Lung (tissue), 12 donors: ENCODE measurements around the gene STIM2. TPM values are rescaled to one million over a fixed set of nuclear protein-coding genes. Genes with fewer than 3 reads are reported as not detected.

ENCODE experiments used
- ATAC-seq: fragments of 200-7000 bp; cut with Tn5 transposase; one replicate; pipeline ENCODE4 v1.9.1; 2020; ENCODE audit warnings: moderate number of reproducible peaks; ENCODE audit not compliant: insufficient read depth, low FRiP score
- DNase-seq, 3 donors: peaks; one replicate each; pipeline ENCODE4 v3.0.0-alpha.2; 2013 to 2017
- H3K27ac ChIP-seq, 2 donors: one replicate each; pipeline ENCODE4 v1.5.1; 2013; ENCODE audit warnings: mild to moderate bottlenecking in 2 of 2, moderate library complexity in 2 of 2, control low read depth in 1 of 2, inconsistent platforms in 1 of 2, low read depth in 1 of 2, low read length in 1 of 2
- H3K27me3 ChIP-seq, 3 donors: one replicate each; pipeline ENCODE4 v1.5.1; 2013; ENCODE audit warnings: low read length in 2 of 3; ENCODE audit not compliant: control insufficient read depth in 3 of 3, insufficient read depth in 3 of 3
- H3K36me3 ChIP-seq, 4 donors: one replicate each; pipeline ENCODE4 v1.5.1; 2013; ENCODE audit warnings: low read length in 4 of 4, mild to moderate bottlenecking in 1 of 4, moderate library complexity in 1 of 4; ENCODE audit not compliant: control insufficient read depth in 4 of 4, insufficient read depth in 4 of 4
- H3K4me1 ChIP-seq, 5 donors: one replicate each; pipeline ENCODE4 v1.5.1; 2013; ENCODE audit warnings: low read length in 5 of 5, mild to moderate bottlenecking in 2 of 5, moderate library complexity in 1 of 5; ENCODE audit not compliant: control insufficient read depth in 5 of 5, insufficient read depth in 5 of 5
- H3K4me3 ChIP-seq: one replicate; pipeline ENCODE4 v1.5.1; 2013; ENCODE audit warnings: mild to moderate bottlenecking, control low read depth, moderate library complexity
- H3K9ac ChIP-seq, 2 donors: one replicate each; pipeline ENCODE4 v1.5.1; 2013; ENCODE audit warnings: low read length in 2 of 2, control low read depth in 1 of 2; ENCODE audit not compliant: insufficient read depth in 1 of 2
- H3K9me3 ChIP-seq, 4 donors: one replicate each; pipeline ENCODE4 v1.5.1; 2013; ENCODE audit warnings: low read length in 3 of 4, mild to moderate bottlenecking in 1 of 4, moderate library complexity in 1 of 4; ENCODE audit not compliant: control insufficient read depth in 4 of 4, insufficient read depth in 3 of 4
- WGBS, 2 donors: extraction: QIAGEN DNeasy Blood & Tissue Kit; methylation state at CpG; one replicate each; pipeline ENCODE4 v1.1.7; 2013; 5-methylcytosine and 5-hydroxymethylcytosine counted together
- polyA plus RNA-seq, 2 donors: library from polyadenylated mRNA; stranded (reverse); fragments of 200-250 nt; gene quantifications; one replicate each; pipeline ENCODE4 v1.2.1, GENCODE V29; 2013
- total RNA-seq, 2 donors: library from RNA; depleted of rRNA in 1 of 2; stranded (reverse); fragments of >200 nt in 1 of 2; gene quantifications; one replicate each; pipeline ENCODE4 v1.2.1, GENCODE V29; 2014 to 2021
- TF ChIP-seq, protein P1 (sequence below): IDR thresholded peaks from 2 replicates; pipeline ENCODE4 v1.5.1; 2012; ENCODE audit warnings: mild to moderate bottlenecking; ENCODE audit errors: control extremely low read depth, extremely low read depth
- donor health status: control.
- donor health status: control.
- donor health status: Bipolar disorder and iron deficiency.
- donor health status: healthy.
- donor health status: DM: yes; HTN: yes; CAD: no.

The STIM2 gene
- total and polyA plus RNA-seq, 4 donors, result 12.7 to 35.5 (median 25.9) TPM

DNA sequence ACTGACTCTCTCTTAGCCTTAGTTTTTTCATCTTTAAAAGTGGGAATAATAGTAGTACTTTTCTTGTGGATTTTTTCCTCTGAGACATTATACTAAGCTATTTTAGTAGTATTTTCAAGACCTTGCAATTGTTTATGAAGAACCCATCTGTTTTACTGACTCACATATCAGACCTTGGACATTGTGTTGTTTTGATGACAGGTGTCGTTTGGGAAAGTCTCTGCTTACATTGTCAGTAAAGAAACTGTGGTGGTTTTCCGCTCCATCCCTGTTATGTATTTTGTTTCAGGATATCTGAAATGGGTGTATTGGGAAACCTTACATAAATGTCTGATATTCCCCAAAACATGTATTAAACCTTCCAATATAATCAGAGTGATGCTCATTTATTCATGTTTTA lies 92.2 kb downstream of the STIM2 start:
- H3K27ac ChIP-seq, result no peak overlapping the region
- no peaks in the 10 kb centered on the region for H3K36me3 ChIP-seq
- no peaks in the 10 kb centered on the region for H3K9me3 ChIP-seq
- no peak overlapping the region for H3K9ac ChIP-seq
- H3K4me3 ChIP-seq, result no peak overlapping the region
- ATAC-seq (no peak), DNase-seq (no peak)
- no peaks in the 10 kb centered on the region for H3K27me3 ChIP-seq
- TF ChIP-seq, protein P1, sequence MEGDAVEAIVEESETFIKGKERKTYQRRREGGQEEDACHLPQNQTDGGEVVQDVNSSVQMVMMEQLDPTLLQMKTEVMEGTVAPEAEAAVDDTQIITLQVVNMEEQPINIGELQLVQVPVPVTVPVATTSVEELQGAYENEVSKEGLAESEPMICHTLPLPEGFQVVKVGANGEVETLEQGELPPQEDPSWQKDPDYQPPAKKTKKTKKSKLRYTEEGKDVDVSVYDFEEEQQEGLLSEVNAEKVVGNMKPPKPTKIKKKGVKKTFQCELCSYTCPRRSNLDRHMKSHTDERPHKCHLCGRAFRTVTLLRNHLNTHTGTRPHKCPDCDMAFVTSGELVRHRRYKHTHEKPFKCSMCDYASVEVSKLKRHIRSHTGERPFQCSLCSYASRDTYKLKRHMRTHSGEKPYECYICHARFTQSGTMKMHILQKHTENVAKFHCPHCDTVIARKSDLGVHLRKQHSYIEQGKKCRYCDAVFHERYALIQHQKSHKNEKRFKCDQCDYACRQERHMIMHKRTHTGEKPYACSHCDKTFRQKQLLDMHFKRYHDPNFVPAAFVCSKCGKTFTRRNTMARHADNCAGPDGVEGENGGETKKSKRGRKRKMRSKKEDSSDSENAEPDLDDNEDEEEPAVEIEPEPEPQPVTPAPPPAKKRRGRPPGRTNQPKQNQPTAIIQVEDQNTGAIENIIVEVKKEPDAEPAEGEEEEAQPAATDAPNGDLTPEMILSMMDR, result no peak
- peaks cover 0 to 4% (median 0%) of the 10 kb centered on the region in 5 donors for H3K4me1 ChIP-seq
- WGBS, 2 donors, result 81 to 95% methylated on average over 2 of the region's 2 CpGs

DNA sequence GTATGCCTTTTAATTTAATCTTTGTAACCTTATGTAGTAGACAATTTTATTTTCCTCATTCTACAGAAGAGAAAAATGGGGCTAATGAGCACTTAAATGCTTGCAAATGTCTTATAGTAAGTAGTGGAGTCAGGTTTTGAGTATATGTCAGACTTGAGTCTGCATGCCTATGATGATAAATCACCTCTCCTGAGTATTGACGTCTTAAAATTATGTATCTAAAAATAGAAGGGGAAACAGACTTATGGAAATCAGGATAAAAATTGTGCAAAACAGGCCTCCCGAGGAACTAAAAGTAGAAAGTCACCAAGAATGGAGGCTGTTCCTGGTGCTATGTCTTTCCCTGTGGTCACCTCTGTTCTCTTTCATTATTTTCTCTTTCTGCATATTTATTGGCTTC lies 92.7 kb downstream of the STIM2 start:
- TF ChIP-seq, protein P1, result no peak
- DNase-seq (no peak), ATAC-seq (no peak)
- Histone ChIP-seq H3K27ac (no peak overlapping the region), H3K9me3 (no peaks in the 10 kb centered on the region), H3K4me1 (peaks cover 0 to 4% (median 0%) of the 10 kb centered on the region in 5 donors), H3K27me3 (no peaks in the 10 kb centered on the region), H3K9ac (no peak overlapping the region), H3K4me3 (no peak overlapping the region), H3K36me3 (no peaks in the 10 kb centered on the region)
- 66 to 69% methylated on average over 2 of the region's 2 CpGs for WGBS, 2 donors

DNA sequence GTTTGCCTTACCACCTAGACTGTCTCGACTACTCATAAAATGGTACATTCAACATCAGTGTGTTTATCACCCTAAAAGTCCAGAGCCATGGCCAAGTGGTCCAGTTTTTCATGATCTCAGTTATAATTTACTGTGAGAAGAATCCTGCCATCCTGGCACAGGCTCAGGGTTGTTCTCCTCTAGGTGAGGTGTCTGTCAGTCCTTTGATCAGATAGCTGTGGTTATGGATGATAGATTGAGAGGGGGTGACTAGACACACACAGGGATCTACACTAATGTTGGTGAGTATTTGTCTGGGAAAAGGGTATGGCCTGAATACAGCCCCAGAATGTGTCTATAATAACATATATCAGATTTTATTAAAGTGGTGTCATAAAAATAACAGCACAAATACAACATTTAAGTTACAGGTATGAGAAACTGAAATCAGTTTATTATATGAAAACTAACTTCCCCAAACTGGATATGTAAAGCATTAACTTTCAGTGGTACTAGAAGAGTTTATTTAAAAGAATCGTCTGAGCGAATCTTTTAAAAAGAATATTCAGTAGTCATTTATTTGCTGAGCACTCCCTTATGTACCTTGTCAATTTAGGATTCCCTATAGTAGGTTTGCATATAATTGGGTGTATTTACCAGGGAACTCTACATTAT lies 93.3 kb downstream of the STIM2 start:
- TF ChIP-seq, protein P1, result no peak
- DNase-seq (no peak), ATAC-seq (no peak)
- Histone ChIP-seq H3K9ac (no peak overlapping the region), H3K27me3 (no peaks in the 10 kb centered on the region), H3K36me3 (no peaks in the 10 kb centered on the region), H3K4me1 (peaks cover 0 to 4% (median 0%) of the 10 kb centered on the region in 5 donors), H3K4me3 (no peak overlapping the region), H3K27ac (no peak overlapping the region), H3K9me3 (no peaks in the 10 kb centered on the region)
- 86% methylated on average over 3 of the region's 3 CpGs for WGBS, 2 donors

DNA sequence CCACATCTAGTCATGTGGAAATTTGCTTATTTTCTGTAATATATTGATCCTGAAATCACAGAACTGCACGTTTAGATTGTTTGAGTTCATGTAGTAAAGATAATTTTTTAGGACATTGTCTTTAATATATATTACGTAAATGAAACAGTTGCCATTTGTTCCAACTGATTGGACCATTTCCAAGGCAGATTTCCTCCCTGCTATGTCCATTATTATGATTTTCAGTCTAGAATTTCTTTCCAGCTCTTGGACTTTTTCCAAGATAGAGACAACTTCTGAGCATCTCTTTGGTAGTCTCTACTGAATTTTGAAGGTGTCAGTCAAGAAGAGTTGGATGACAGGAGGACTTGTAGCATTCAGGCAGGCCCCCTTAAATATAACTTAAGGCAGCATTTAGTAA lies 94.6 kb downstream of the STIM2 start:
- TF ChIP-seq, protein P1, result no peak
- Histone ChIP-seq H3K9me3 (no peaks in the 10 kb centered on the region), H3K9ac (no peak overlapping the region), H3K4me1 (peaks cover 0 to 10% (median 0%) of the 10 kb centered on the region in 5 donors), H3K27me3 (no peaks in the 10 kb centered on the region), H3K27ac (no peak overlapping the region), H3K4me3 (no peak overlapping the region), H3K36me3 (no peaks in the 10 kb centered on the region)
- ATAC-seq (no peak), DNase-seq (peak in 2 of 3 donors; percentile 61 to 65)
- WGBS, 2 donors, result 0 to 51% methylated on average over 2 of the region's 2 CpGs
